ENCODE data around the gene COL19A1. TPM values are rescaled to one million over a fixed set of nuclear protein-coding genes. Genes with fewer than 3 reads are reported as not detected.
"Not testable (repeated sequence)": the region's sequence is repeated elsewhere in the genome, so short reads cannot be mapped to it uniquely, and the experiment has no call there.

The COL19A1 gene
- total and polyA plus RNA-seq, 2 of the 13 experiments (the other 11 are each of a cell fraction or from before 2014, with no cell fraction given), result not detected

- Histone ChIP-seq H3K79me2 (ENCODE audit: insufficient read depth, low read length) (no peaks in the 10 kb centered on the region), H3K4me1 (ENCODE audit: insufficient read depth, low read length) (no peaks in the 10 kb centered on the region), H3K4me3 (replicated peaks in 1 of 3; ENCODE audit: insufficient read depth in 1 of 3, low read depth in 2 of 3, low read length in 3 of 3) (no peak overlapping the region), H3K36me3 (replicated peaks in 1 of 2; ENCODE audit: control insufficient read depth in 1 of 2, insufficient read depth in 2 of 2, low read length in 2 of 2) (no peaks in the 10 kb centered on the region), H3K9me3 (ENCODE audit: low read length) (no peaks in the 10 kb centered on the region), H4K20me1 (ENCODE audit: insufficient read depth, low read length) (no peaks in the 10 kb centered on the region), H3K9ac (ENCODE audit: insufficient read depth, low read depth, low read length) (no peak overlapping the region), H3K27me3 (ENCODE audit: control insufficient read depth in 1 of 2, insufficient read depth in 2 of 2, low read length in 2 of 2) (no peaks in the 10 kb centered on the region), H3K4me2 (ENCODE audit: low read depth, low read length) (no peak overlapping the region), H2AFZ (ENCODE audit: low read length) (no peak overlapping the region), H3K27ac (ENCODE audit: extremely low read length, insufficient read depth, low read length) (no peak overlapping the region)
- TF ChIP-seq AHR (CRISPR knock-in tag; IDR thresholded peaks at IDR 0.05) (no peak), MIXL1 (CRISPR knock-in tag; IDR thresholded peaks at IDR 0.05) (no peak), TBX2 (CRISPR knock-in tag; IDR thresholded peaks at IDR 0.05; ENCODE audit: borderline replicate concordance) (no peak), CSRNP2 (CRISPR knock-in tag; conservative IDR thresholded peaks at IDR 0.05; ENCODE audit: low read depth) (no peak), YEATS4 (CRISPR knock-in tag; IDR thresholded peaks at IDR 0.05; ENCODE audit: borderline replicate concordance) (no peak), TEAD3 (CRISPR knock-in tag; optimal IDR thresholded peaks at IDR 0.05; ENCODE audit: borderline replicate concordance) (no peak), ZNF773 (CRISPR knock-in tag; IDR thresholded peaks at IDR 0.05; ENCODE audit: borderline replicate concordance) (no peak), MIER2 (CRISPR knock-in tag; IDR thresholded peaks at IDR 0.05) (no peak), HOXA3 (CRISPR knock-in tag; IDR thresholded peaks at IDR 0.05) (no peak), ARHGAP35 (CRISPR knock-in tag; IDR thresholded peaks at IDR 0.05; ENCODE audit: borderline replicate concordance) (no peak), ZSCAN5A (CRISPR knock-in tag; IDR thresholded peaks at IDR 0.05; ENCODE audit: borderline replicate concordance) (no peak), ZNF629 (CRISPR knock-in tag; conservative IDR thresholded peaks at IDR 0.05) (no peak), ZNF713 (CRISPR knock-in tag; IDR thresholded peaks at IDR 0.05) (no peak)
- WGBS (ENCODE audit: low lambda C conversion rate), result 5% methylated on average over 6 of the region's 6 CpGs
- intact Hi-C loops (cut with micrococcal nuclease; ENCODE audit: unreplicated experiment), result no loop called here
- no peak for DNase-seq (ENCODE audit: low spot score)
- in situ Hi-C loops (cut with HindIII; ENCODE audit: extremely low pct_ligation_motif_present, low pct_unique_long_range_greater_than_20kb), result no loop called here
- POLR2A ChIA-PET, result no interaction called here
- CTCF ChIA-PET (ENCODE audit: low intra/inter-chr PET ratio, low total read pairs), result no interaction called here
- no TSS peak for BruUV-seq (replicated peaks)
- no peak for FAIRE-seq
- no peak for ATAC-seq
Measured at GRCh38 chr6:69888482-69889233, 22.3 kb downstream of the COL19A1 start.

GRCh38 chr6:69889234-69889974 lies 23.0 kb downstream of the COL19A1 start:
- H3K4me1 ChIP-seq (ENCODE audit: insufficient read depth, low read length); DNase-seq (ENCODE audit: low spot score); H3K27me3 ChIP-seq (ENCODE audit: control insufficient read depth in 1 of 2, insufficient read depth in 2 of 2, low read length in 2 of 2); H3K79me2 ChIP-seq (ENCODE audit: insufficient read depth, low read length); H3K4me3 ChIP-seq (replicated peaks in 1 of 3; ENCODE audit: insufficient read depth in 1 of 3, low read depth in 2 of 3, low read length in 3 of 3); in situ Hi-C loops (cut with HindIII; ENCODE audit: extremely low pct_ligation_motif_present, low pct_unique_long_range_greater_than_20kb); ATAC-seq; H3K27ac ChIP-seq (ENCODE audit: extremely low read length, insufficient read depth, low read length); FAIRE-seq; H2AFZ ChIP-seq (ENCODE audit: low read length); POLR2A ChIA-PET; CTCF ChIA-PET (ENCODE audit: low intra/inter-chr PET ratio, low total read pairs); BruUV-seq (replicated peaks); H3K9me3 ChIP-seq (ENCODE audit: low read length); intact Hi-C loops (cut with micrococcal nuclease; ENCODE audit: unreplicated experiment); H3K9ac ChIP-seq (ENCODE audit: insufficient read depth, low read depth, low read length); H4K20me1 ChIP-seq (ENCODE audit: insufficient read depth, low read length); H3K36me3 ChIP-seq (replicated peaks in 1 of 2; ENCODE audit: control insufficient read depth in 1 of 2, insufficient read depth in 2 of 2, low read length in 2 of 2); H3K4me2 ChIP-seq (ENCODE audit: low read depth, low read length): not testable (repeated sequence)
- WGBS (ENCODE audit: low lambda C conversion rate), result 30% methylated on average over 9 of the region's 9 CpGs
